ENCODE data around the gene CCAR1.
A peak's percentile ranks its signal among the peaks of the same experiment; 100 is the strongest.
"Not testable (repeated sequence)": the region's sequence is repeated elsewhere in the genome, so short reads cannot be mapped to it uniquely, and the experiment has no call there.

CCAR1 gene

GRCh38 chr10:68720793-68721672, at the start of gene CCAR1:
CCAR1 (plus strand) TSS chr10:68721239; CDS start chr10:68722505, 1,266 bp downstream.
- DNase-seq (ENCODE audit: low read depth, low spot score) = peak; percentile 99

GRCh38 chr10:68684413-68684812, 36.6 kb upstream of the CCAR1 start:
- DNase-seq (ENCODE audit: low read depth, low spot score) = no peak

- no peak for DNase-seq (ENCODE audit: low read depth, low spot score)
Measured at GRCh38 chr10:68696018-68696417, 25.0 kb upstream of the CCAR1 start.

- DNase-seq (ENCODE audit: low read depth, low spot score) = no peak
Measured at GRCh38 chr10:68697106-68697505, 23.9 kb upstream of the CCAR1 start.

GRCh38 chr10:68700197-68700596, 20.8 kb upstream of the CCAR1 start:
- no peak for DNase-seq (ENCODE audit: low read depth, low spot score)

GRCh38 chr10:68705548-68705947, 15.5 kb upstream of the CCAR1 start:
- no peak for DNase-seq (ENCODE audit: low read depth, low spot score)

- DNase-seq (ENCODE audit: low read depth, low spot score) = not testable (repeated sequence)
Measured at GRCh38 chr10:68708987-68709386, 12.1 kb upstream of the CCAR1 start.

- not testable (repeated sequence) for DNase-seq (ENCODE audit: low read depth, low spot score)
Measured at GRCh38 chr10:68713065-68713464, 8.0 kb upstream of the CCAR1 start.

- no peak for DNase-seq (ENCODE audit: low read depth, low spot score)
Measured at GRCh38 chr10:68717435-68717834, 3.6 kb upstream of the CCAR1 start.

GRCh38 chr10:68721673-68722335, 765 bp downstream of the CCAR1 start:
- peak; percentile 24 for DNase-seq (ENCODE audit: low read depth, low spot score)

- no peak for DNase-seq (ENCODE audit: low read depth, low spot score)
Measured at GRCh38 chr10:68725016-68725415, 4.0 kb downstream of the CCAR1 start.

GRCh38 chr10:68727146-68727545, 6.1 kb downstream of the CCAR1 start:
- DNase-seq (ENCODE audit: low read depth, low spot score) = no peak

GRCh38 chr10:68732651-68733050, 11.6 kb downstream of the CCAR1 start:
- DNase-seq (ENCODE audit: low read depth, low spot score) = no peak

GRCh38 chr10:68734349-68734748, 13.3 kb downstream of the CCAR1 start:
- no peak for DNase-seq (ENCODE audit: low read depth, low spot score)

GRCh38 chr10:68735119-68735518, 14.1 kb downstream of the CCAR1 start:
- no peak for DNase-seq (ENCODE audit: low read depth, low spot score)

- not testable (repeated sequence) for DNase-seq (ENCODE audit: low read depth, low spot score)
Measured at GRCh38 chr10:68735739-68736138, 14.7 kb downstream of the CCAR1 start.

- DNase-seq (ENCODE audit: low read depth, low spot score) = not testable (repeated sequence)
Measured at GRCh38 chr10:68740676-68741075, 19.6 kb downstream of the CCAR1 start.

GRCh38 chr10:68742397-68742796, 21.4 kb downstream of the CCAR1 start:
- DNase-seq (ENCODE audit: low read depth, low spot score) = no peak

GRCh38 chr10:68752711-68753350, 31.8 kb downstream of the CCAR1 start:
- DNase-seq (ENCODE audit: low read depth, low spot score) = no peak

- DNase-seq (ENCODE audit: low read depth, low spot score) = no peak
Measured at GRCh38 chr10:68756246-68756645, 35.2 kb downstream of the CCAR1 start.

- DNase-seq (ENCODE audit: low read depth, low spot score) = no peak
Measured at GRCh38 chr10:68756766-68757165, 35.7 kb downstream of the CCAR1 start.

- DNase-seq (ENCODE audit: low read depth, low spot score) = no peak
Measured at GRCh38 chr10:68759223-68759863, 38.3 kb downstream of the CCAR1 start.

Measured in astrocyte of the hippocampus (primary cell).